Gastrocnemius medialis (tissue), 4 donors: Measurements from ENCODE around the gene FAM216B.

Experiments used
- POLR2A ChIP-seq, 2 donors: fragments of 450-650 bp; IDR thresholded peaks; one replicate each; pipeline ENCODE4 v1.6.1; 2017; ENCODE audit warnings: antibody characterized with exemption in 2 of 2, mild to moderate bottlenecking in 2 of 2, moderate library complexity in 2 of 2
- TF ChIP-seq, protein P1 (sequence below), 5 experiments: fragments of 450-650 bp in 3 of 5; fragments of 200-600 bp in 2 of 5; sonication (generic) in 2 of 5; IDR thresholded peaks in 4 of 5; conservative IDR thresholded peaks in 1 of 5; 1 replicate in 4 of 5; 2 replicates in 1 of 5; pipeline ENCODE4 v1.5.1; 2016 to 2019; ENCODE audit warnings: antibody characterized with exemption in 5 of 5, mild to moderate bottlenecking in 3 of 5, moderate library complexity in 3 of 5

- no peak for TF ChIP-seq POLR2A (IDR thresholded peaks at IDR 0.05)
- TF ChIP-seq, protein P1, sequence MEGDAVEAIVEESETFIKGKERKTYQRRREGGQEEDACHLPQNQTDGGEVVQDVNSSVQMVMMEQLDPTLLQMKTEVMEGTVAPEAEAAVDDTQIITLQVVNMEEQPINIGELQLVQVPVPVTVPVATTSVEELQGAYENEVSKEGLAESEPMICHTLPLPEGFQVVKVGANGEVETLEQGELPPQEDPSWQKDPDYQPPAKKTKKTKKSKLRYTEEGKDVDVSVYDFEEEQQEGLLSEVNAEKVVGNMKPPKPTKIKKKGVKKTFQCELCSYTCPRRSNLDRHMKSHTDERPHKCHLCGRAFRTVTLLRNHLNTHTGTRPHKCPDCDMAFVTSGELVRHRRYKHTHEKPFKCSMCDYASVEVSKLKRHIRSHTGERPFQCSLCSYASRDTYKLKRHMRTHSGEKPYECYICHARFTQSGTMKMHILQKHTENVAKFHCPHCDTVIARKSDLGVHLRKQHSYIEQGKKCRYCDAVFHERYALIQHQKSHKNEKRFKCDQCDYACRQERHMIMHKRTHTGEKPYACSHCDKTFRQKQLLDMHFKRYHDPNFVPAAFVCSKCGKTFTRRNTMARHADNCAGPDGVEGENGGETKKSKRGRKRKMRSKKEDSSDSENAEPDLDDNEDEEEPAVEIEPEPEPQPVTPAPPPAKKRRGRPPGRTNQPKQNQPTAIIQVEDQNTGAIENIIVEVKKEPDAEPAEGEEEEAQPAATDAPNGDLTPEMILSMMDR (IDR thresholded peaks at IDR 0.05 in 4 of 5, conservative IDR thresholded peaks at IDR 0.05 in 1 of 5), result no peak
Observed at GRCh38 chr13:42758515-42758914, 22.9 kb upstream of the FAM216B start.
